GM23338 (cell line): ENCODE data around the gene FAM124B.

Experiments
- CREB1 ChIP-seq: fragments of 250-450 bp; sonication (Bioruptor Pico); IDR thresholded peaks from 2 replicates; pipeline ENCODE4 v1.5.0; 2020; ENCODE audit warnings: low read depth, mild to moderate bottlenecking, moderate library complexity
- EZH2 ChIP-seq: fragments of 200-600 bp; sonication (generic); IDR thresholded peaks from one replicate; pipeline ENCODE4 v1.8.0; 2017; ENCODE audit warnings: antibody characterized with exemption, mild to moderate bottlenecking, low read depth; ENCODE audit not compliant: unreplicated experiment
- EZH2phosphoT487 ChIP-seq: fragments of 200-600 bp; sonication (generic); IDR thresholded peaks from one replicate; pipeline ENCODE4 v1.8.1; 2018; ENCODE audit warnings: antibody characterized with exemption; ENCODE audit not compliant: unreplicated experiment
- JUNB ChIP-seq: IDR thresholded peaks from one replicate; pipeline ENCODE4 v1.6.1; 2016; ENCODE audit warnings: antibody characterized with exemption; ENCODE audit not compliant: unreplicated experiment
- NANOG ChIP-seq: IDR thresholded peaks from 2 replicates; pipeline ENCODE4 v1.6.1; 2016; ENCODE audit warnings: antibody characterized with exemption, borderline replicate concordance
- POLR2AphosphoS5 ChIP-seq: IDR thresholded peaks from 2 replicates; pipeline ENCODE4 v1.6.1; 2016; ENCODE audit warnings: antibody characterized with exemption, low read depth
- STAT1 ChIP-seq: IDR thresholded peaks from one replicate; pipeline ENCODE4 v1.6.1; 2016; ENCODE audit warnings: antibody characterized with exemption; ENCODE audit not compliant: unreplicated experiment
- ZNF114 ChIP-seq: fragments of 250-450 bp; sonication (Bioruptor Pico); IDR thresholded peaks from 2 replicates; pipeline ENCODE4 v1.5.0; 2020; ENCODE audit warnings: mild to moderate bottlenecking, moderate library complexity
- ZNF331 ChIP-seq: fragments of 250-450 bp; sonication (Bioruptor Pico); IDR thresholded peaks from 2 replicates; pipeline ENCODE4 v1.5.0; 2020; ENCODE audit warnings: low read depth, mild to moderate bottlenecking, moderate library complexity
- TF ChIP-seq, protein P1 (sequence below), 2 experiments: fragments of 200-600 bp in 1 of 2; sonication (generic) in 1 of 2; conservative IDR thresholded peaks; 2 replicates each; pipeline versions ENCODE4 v1.5.1 to v1.6.1; 2016 to 2017; ENCODE audit warnings: antibody characterized with exemption in 2 of 2, low read depth in 2 of 2, mild to moderate bottlenecking in 2 of 2, moderate library complexity in 1 of 2
- TF ChIP-seq, protein P2 (sequence below): IDR thresholded peaks from one replicate; pipeline ENCODE4 v1.6.1; 2018; ENCODE audit warnings: antibody characterized with exemption; ENCODE audit not compliant: unreplicated experiment

DNA sequence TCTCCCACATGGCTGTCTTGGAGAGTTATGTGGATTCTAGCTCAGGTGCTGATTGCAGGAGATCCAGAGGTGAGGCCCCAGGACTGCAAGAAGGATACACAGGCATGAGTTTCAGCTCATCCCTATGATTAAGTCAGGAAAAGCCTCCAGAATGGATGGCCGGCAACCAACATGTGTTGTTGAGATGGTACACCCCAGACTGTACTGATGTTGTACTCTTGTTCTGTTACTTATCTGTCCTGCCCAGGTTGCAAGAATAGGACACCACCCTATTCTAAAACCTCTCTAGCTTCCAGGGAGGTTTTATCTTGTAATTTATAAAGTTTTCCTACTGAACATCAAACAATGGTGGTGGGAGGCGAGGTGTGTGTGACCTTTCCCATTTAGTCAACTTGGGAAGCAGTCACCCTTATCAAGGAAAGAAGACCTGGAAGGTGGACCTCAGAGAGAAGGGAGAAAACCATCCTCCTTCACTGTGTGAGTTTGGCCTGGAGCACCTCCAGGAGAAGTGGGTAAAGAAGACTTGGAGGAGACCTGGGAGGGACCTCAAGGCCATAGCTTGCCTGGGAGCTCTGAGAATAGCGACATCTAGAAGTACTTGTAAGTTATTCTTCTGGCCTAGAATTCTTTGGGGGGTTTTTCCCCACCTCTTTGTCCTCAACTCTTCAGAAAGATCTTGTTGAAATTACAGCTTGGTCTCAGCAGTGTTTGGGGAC, 8.6 kb downstream of the FAM124B start:
- TF ChIP-seq, protein P1, sequence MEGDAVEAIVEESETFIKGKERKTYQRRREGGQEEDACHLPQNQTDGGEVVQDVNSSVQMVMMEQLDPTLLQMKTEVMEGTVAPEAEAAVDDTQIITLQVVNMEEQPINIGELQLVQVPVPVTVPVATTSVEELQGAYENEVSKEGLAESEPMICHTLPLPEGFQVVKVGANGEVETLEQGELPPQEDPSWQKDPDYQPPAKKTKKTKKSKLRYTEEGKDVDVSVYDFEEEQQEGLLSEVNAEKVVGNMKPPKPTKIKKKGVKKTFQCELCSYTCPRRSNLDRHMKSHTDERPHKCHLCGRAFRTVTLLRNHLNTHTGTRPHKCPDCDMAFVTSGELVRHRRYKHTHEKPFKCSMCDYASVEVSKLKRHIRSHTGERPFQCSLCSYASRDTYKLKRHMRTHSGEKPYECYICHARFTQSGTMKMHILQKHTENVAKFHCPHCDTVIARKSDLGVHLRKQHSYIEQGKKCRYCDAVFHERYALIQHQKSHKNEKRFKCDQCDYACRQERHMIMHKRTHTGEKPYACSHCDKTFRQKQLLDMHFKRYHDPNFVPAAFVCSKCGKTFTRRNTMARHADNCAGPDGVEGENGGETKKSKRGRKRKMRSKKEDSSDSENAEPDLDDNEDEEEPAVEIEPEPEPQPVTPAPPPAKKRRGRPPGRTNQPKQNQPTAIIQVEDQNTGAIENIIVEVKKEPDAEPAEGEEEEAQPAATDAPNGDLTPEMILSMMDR (conservative IDR thresholded peaks at IDR 0.05; ENCODE audit: low read depth in 2 of 2), result no peak
- TF ChIP-seq STAT1 (no peak), ZNF331 (no peak), EZH2phosphoT487 (no peak), EZH2 (no peak), POLR2AphosphoS5 (no peak), JUNB (no peak), ZNF114 (CRISPR knock-in tag) (no peak), CREB1 (CRISPR knock-in tag) (no peak), NANOG (no peak)
- TF ChIP-seq, protein P2, sequence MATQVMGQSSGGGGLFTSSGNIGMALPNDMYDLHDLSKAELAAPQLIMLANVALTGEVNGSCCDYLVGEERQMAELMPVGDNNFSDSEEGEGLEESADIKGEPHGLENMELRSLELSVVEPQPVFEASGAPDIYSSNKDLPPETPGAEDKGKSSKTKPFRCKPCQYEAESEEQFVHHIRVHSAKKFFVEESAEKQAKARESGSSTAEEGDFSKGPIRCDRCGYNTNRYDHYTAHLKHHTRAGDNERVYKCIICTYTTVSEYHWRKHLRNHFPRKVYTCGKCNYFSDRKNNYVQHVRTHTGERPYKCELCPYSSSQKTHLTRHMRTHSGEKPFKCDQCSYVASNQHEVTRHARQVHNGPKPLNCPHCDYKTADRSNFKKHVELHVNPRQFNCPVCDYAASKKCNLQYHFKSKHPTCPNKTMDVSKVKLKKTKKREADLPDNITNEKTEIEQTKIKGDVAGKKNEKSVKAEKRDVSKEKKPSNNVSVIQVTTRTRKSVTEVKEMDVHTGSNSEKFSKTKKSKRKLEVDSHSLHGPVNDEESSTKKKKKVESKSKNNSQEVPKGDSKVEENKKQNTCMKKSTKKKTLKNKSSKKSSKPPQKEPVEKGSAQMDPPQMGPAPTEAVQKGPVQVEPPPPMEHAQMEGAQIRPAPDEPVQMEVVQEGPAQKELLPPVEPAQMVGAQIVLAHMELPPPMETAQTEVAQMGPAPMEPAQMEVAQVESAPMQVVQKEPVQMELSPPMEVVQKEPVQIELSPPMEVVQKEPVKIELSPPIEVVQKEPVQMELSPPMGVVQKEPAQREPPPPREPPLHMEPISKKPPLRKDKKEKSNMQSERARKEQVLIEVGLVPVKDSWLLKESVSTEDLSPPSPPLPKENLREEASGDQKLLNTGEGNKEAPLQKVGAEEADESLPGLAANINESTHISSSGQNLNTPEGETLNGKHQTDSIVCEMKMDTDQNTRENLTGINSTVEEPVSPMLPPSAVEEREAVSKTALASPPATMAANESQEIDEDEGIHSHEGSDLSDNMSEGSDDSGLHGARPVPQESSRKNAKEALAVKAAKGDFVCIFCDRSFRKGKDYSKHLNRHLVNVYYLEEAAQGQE, result no peak
